GM12878 (cell line): Measurements from ENCODE around the gene CADPS. TPM values are rescaled to one million over a fixed set of nuclear protein-coding genes. Genes with fewer than 3 reads are reported as not detected.

Experiments used
- ATAC-seq: fragments of 200-7000 bp; cut with Tn5 transposase; 3 replicates; pipeline ENCODE4 v1.9.1; 2020; ENCODE audit warnings: mild to moderate bottlenecking, moderate library complexity
- BruUV-seq: library from RNA; stranded (reverse); fragments of 400-500 nt; replicated peaks from 2 replicates; lab custom pipeline; 2021; lab: Mats Ljungman, UMichigan
- CTCF ChIA-PET: fragments of 300-600 bp; sonication (Branson Sonifier 250); formaldehyde crosslinking; extraction: SDS; loops from one replicate; lab custom pipeline; 2021; ENCODE audit warnings: inconsistent platforms; lab: Yijun Ruan, JAX
- POLR2A ChIA-PET: fragments of 350-600 bp; formaldehyde crosslinking; extraction: SDS; loops from one replicate; lab custom pipeline; 2021; ENCODE audit warnings: inconsistent platforms; lab: Charles Lee
- RAD21 ChIA-PET: fragments of 300-600 bp; sonication (Branson Sonifier 250); formaldehyde crosslinking; loops from one replicate; lab custom pipeline; 2023; ENCODE audit warnings: antibody characterized with exemption; ENCODE audit not compliant: unreplicated experiment; lab: Charles Lee
- SMC1A ChIA-PET: fragments of 300-600 bp; sonication (Branson Sonifier 250); formaldehyde crosslinking; loops from one replicate; lab custom pipeline; 2023; ENCODE audit not compliant: unreplicated experiment, uncharacterized antibody; lab: Charles Lee
- DNase-seq: peaks from one replicate; pipeline ENCODE4 v3.0.0-alpha.2; 2011; ENCODE audit warnings: low read depth, low spot score
- FAIRE-seq: peaks from 3 replicates; lab custom pipeline; 2011; peaks lifted over from hg19 to GRCh38; lab: Jason Lieb, UNC
- H2AFZ ChIP-seq: 2 replicates; pipeline ENCODE4 v1.6.0; 2011; ENCODE audit warnings: low read depth, low read length, control low read depth; ENCODE audit not compliant: control insufficient read depth
- H3K27ac ChIP-seq: 2 replicates; pipeline ENCODE4 v1.5.1; 2011; ENCODE audit warnings: control low read depth; ENCODE audit not compliant: control insufficient read depth, insufficient read depth
- H3K27me3 ChIP-seq, 2 experiments: replicated peaks in 1 of 2; 2 replicates each; pipeline versions ENCODE4 v1.6.0 to v1.6.1; 2011; ENCODE audit warnings: low read length in 1 of 2; ENCODE audit not compliant: control insufficient read depth in 2 of 2, insufficient read depth in 2 of 2
- H3K36me3 ChIP-seq, 2 experiments: 2 replicates each; pipeline ENCODE4 v1.5.1; 2011; ENCODE audit warnings: low read length in 1 of 2; ENCODE audit not compliant: control insufficient read depth in 2 of 2, insufficient read depth in 2 of 2
- H3K4me1 ChIP-seq: 2 replicates; pipeline ENCODE4 v1.6.1; 2011; ENCODE audit warnings: mild to moderate bottlenecking, low read length, moderate library complexity, mixed read lengths; ENCODE audit not compliant: control insufficient read depth, insufficient read depth
- H3K4me2 ChIP-seq: 2 replicates; pipeline ENCODE4 v1.6.0; 2011; ENCODE audit warnings: control low read depth; ENCODE audit not compliant: control insufficient read depth, insufficient read depth
- H3K4me3 ChIP-seq: fragments of 200-600 bp; sonication (generic); 2 replicates; pipeline ENCODE4 v1.5.1; 2016
- H3K79me2 ChIP-seq: 2 replicates; pipeline ENCODE4 v1.6.0; 2011; ENCODE audit warnings: low read length; ENCODE audit not compliant: control insufficient read depth, insufficient read depth
- H3K9ac ChIP-seq: 2 replicates; pipeline ENCODE4 v1.8.0; 2011; ENCODE audit warnings: low read length, control low read depth, mixed read lengths; ENCODE audit not compliant: control insufficient read depth, insufficient read depth
- H3K9me3 ChIP-seq: replicated peaks from 3 replicates; pipeline ENCODE4 v1.5.1; 2011; ENCODE audit warnings: mild to moderate bottlenecking, low read length; ENCODE audit not compliant: control insufficient read depth, insufficient read depth
- H4K20me1 ChIP-seq: 2 replicates; pipeline ENCODE4 v1.6.0; 2011; ENCODE audit not compliant: control insufficient read depth, insufficient read depth
- EZH2 ChIP-seq: IDR thresholded peaks from 2 replicates; pipeline ENCODE4 v1.6.1; 2012; ENCODE audit warnings: low read depth, mild to moderate bottlenecking, control low read depth, inconsistent platforms, low read length, borderline replicate concordance; ENCODE audit not compliant: control insufficient read depth
- GATAD2B ChIP-seq: fragments of 450-650 bp; conservative IDR thresholded peaks from 2 replicates; pipeline ENCODE4 v1.6.1; 2017; ENCODE audit warnings: low read depth, mild to moderate bottlenecking, moderate library complexity
- NR2C1 ChIP-seq: fragments of 450-650 bp; IDR thresholded peaks from 2 replicates; pipeline ENCODE4 v1.6.1; 2017; ENCODE audit warnings: antibody characterized with exemption, mild to moderate bottlenecking, moderate library complexity
- WGBS: methylation state at CpG from one replicate; pipeline ENCODE4 v1.1.6; 2016; ENCODE audit warnings: low lambda C conversion rate; ENCODE audit not compliant: insufficient replicate concordance, insufficient coverage; ENCODE audit errors: missing lambda C conversion rate; 5-methylcytosine and 5-hydroxymethylcytosine counted together
- in situ Hi-C: fragments of 300-500 bp; cut with MboI; formaldehyde crosslinking; loops from 9 replicates; pipeline ENCODE4 v1.14.3; 2018; ENCODE audit warnings: mixed read lengths
- intact Hi-C: fragments of 100-400 bp; cut with micrococcal nuclease; formaldehyde crosslinking; loops from one replicate; pipeline ENCODE4 v1.14.2; 2022; ENCODE audit not compliant: unreplicated experiment
- polyA plus RNA-seq, 11 experiments: library from polyadenylated mRNA; depleted of rRNA in 4 of 11; unstranded in 6 of 11; stranded (reverse) in 5 of 11; fragments of >200 nt; fragmentation: Nextera tagmentation in 4 of 11; fragmentation: Illumina TruSeq in 1 of 11; extraction: Ambion mirVana in 4 of 11; extraction: Trizol in 1 of 11; gene quantifications; 1 replicate in 1 of 11; 2 replicates in 10 of 11; pipeline versions ENCODE4 v1.2.1 to v1.2.3, GENCODE V29; 2011 to 2016; ENCODE audit warnings: inconsistent platforms in 2 of 11, missing spikeins in 2 of 11, low read depth in 1 of 11
- total RNA-seq, 4 experiments: library from RNA; depleted of rRNA in 3 of 4; stranded (reverse); fragments of >200 nt in 3 of 4; fragmentation: Illumina TruSeq in 1 of 4; extraction: Trizol in 1 of 4; gene quantifications; 2 replicates each; pipeline versions ENCODE4 v1.2.1 to v1.2.3, GENCODE V29; 2013 to 2021
- TF ChIP-seq, protein P1 (sequence below): fragments of 450-650 bp; formaldehyde crosslinking; IDR thresholded peaks from 2 replicates; pipeline ENCODE4 v1.4.0; 2022; ENCODE audit warnings: mild to moderate bottlenecking, moderate library complexity
- TF ChIP-seq, protein P2 (sequence below), 3 experiments: IDR thresholded peaks in 2 of 3; conservative IDR thresholded peaks in 1 of 3; 2 replicates each; pipeline ENCODE4 v1.5.1; 2011; ENCODE audit warnings: low read depth in 3 of 3, low read length in 3 of 3, mild to moderate bottlenecking in 3 of 3, control low read depth in 2 of 3, moderate library complexity in 2 of 3, inconsistent platforms in 1 of 3, mixed read lengths in 1 of 3; ENCODE audit not compliant: control insufficient read depth in 2 of 3, insufficient read depth in 1 of 3; ENCODE audit errors: extremely low read depth in 1 of 3
- TF ChIP-seq, protein P3 (sequence below): IDR thresholded peaks from 2 replicates; pipeline ENCODE4 v1.6.1; 2011; ENCODE audit warnings: borderline replicate concordance, low read depth, mild to moderate bottlenecking, moderate library complexity, low read length; ENCODE audit not compliant: insufficient read depth, poor library complexity, severe bottlenecking

The CADPS gene
- total and polyA plus RNA-seq, 10 of the 15 experiments (the other 5 are each of a cell fraction or from before 2014, with no cell fraction given), result 0.20 TPM; not detected in 9

DNA sequence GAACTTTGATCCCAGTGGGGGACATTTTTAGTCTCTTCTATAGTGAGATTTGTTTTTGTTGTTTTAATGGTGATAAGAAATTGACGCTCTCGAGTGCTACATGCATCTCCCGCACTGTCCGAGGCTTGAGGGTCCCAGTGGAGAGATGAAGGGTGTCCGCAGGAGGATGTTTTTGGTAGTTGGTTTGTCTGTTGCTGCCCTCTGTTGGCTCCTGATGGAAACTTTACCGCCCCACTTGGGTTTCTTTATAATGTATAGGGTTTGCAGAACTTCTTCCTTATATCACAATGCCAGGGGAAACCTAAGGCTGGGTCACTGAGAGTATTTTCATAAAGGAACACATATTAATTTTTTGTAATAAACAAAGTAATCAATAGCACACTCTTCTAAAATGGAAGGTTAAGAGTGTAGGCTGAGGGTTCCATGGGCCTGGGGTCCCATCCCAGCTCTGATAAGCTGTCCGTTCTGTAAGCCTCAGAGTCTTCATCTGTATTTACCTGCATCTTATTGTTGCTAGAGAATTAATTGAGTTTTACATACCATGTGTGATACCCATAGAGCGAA is 316.6 kb downstream of the CADPS start (continued):
- TF ChIP-seq, protein P1, sequence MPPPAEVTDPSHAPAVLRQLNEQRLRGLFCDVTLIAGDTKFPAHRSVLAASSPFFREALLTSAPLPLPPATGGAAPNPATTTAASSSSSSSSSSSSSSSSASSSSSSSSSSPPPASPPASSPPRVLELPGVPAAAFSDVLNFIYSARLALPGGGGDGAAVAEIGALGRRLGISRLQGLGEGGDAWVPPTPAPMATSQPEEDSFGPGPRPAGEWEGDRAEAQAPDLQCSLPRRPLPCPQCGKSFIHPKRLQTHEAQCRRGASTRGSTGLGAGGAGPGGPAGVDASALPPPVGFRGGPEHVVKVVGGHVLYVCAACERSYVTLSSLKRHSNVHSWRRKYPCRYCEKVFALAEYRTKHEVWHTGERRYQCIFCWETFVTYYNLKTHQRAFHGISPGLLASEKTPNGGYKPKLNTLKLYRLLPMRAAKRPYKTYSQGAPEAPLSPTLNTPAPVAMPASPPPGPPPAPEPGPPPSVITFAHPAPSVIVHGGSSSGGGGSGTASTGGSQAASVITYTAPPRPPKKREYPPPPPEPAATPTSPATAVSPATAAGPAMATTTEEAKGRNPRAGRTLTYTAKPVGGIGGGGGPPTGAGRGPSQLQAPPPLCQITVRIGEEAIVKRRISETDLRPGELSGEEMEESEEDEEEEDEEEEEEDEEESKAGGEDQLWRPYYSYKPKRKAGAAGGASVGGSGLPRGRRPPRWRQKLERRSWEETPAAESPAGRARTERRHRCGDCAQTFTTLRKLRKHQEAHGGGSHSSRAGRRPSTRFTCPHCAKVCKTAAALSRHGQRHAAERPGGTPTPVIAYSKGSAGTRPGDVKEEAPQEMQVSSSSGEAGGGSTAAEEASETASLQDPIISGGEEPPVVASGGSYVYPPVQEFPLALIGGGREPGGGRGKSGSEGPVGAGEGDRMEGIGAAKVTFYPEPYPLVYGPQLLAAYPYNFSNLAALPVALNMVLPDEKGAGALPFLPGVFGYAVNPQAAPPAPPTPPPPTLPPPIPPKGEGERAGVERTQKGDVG, result no peak
- no peak for TF ChIP-seq NR2C1
- TF ChIP-seq GATAD2B, result no peak
- TF ChIP-seq, protein P2, sequence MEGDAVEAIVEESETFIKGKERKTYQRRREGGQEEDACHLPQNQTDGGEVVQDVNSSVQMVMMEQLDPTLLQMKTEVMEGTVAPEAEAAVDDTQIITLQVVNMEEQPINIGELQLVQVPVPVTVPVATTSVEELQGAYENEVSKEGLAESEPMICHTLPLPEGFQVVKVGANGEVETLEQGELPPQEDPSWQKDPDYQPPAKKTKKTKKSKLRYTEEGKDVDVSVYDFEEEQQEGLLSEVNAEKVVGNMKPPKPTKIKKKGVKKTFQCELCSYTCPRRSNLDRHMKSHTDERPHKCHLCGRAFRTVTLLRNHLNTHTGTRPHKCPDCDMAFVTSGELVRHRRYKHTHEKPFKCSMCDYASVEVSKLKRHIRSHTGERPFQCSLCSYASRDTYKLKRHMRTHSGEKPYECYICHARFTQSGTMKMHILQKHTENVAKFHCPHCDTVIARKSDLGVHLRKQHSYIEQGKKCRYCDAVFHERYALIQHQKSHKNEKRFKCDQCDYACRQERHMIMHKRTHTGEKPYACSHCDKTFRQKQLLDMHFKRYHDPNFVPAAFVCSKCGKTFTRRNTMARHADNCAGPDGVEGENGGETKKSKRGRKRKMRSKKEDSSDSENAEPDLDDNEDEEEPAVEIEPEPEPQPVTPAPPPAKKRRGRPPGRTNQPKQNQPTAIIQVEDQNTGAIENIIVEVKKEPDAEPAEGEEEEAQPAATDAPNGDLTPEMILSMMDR (IDR thresholded peaks at IDR 0.05 in 2 of 3, conservative IDR thresholded peaks at IDR 0.05 in 1 of 3; ENCODE audit: control insufficient read depth in 2 of 3, extremely low read depth in 1 of 3, insufficient read depth in 1 of 3, low read depth in 3 of 3, low read length in 3 of 3), result peak; percentile 35 to 46 (median 36); a peak in 5 of 6 replicates

DNA sequence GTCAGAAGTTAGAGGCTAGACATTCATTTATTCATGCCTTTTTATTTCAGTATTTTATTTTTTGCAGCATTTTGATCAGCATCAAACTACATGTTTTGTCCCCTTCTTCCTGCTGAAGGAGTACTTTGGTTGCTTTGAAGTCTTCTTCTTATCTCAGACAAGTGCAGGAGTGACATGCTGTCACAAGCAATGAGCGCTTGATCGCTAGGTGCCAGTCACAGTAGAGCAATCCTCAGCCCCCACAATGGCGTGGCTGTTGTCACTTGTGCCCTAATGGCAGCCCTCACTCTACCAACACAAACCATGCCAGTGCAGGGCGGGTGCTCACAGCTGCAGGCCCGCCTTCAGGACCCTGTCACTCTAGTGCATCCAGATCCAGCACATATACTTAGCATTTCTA is 317.2 kb downstream of the CADPS start:
- ATAC-seq (no peak), FAIRE-seq (no peak), DNase-seq (no peak)
- 29% methylated on average over 5 of the region's 5 CpGs for WGBS
- SMC1A ChIA-PET, result interaction anchor here (1.1 to 1.9 kb wide), 3 partner anchors 224 to 357 kb away, joined by 3 to 7 read pairs (median 4); no protein-coding TSS in a partner anchor
- RAD21 ChIA-PET, result no interaction called here
- no peaks in the 10 kb centered on the region for H3K4me1 ChIP-seq
- no peaks in the 10 kb centered on the region for H3K79me2 ChIP-seq
- intact Hi-C loops (loop anchor here (1.0 kb wide), 1 partner anchor 225 kb away; no protein-coding TSS in a partner anchor), in situ Hi-C loops (loop anchor here (5.0 kb wide), 2 partner anchors 231 to 351 kb away; no protein-coding TSS in a partner anchor)
- CTCF ChIA-PET, result interaction anchor here (0.9 to 5.2 kb wide), 8 partner anchors 11 to 357 kb away, joined by 3 to 40 read pairs (median 4); no protein-coding TSS in a partner anchor
- H3K9me3 ChIP-seq, result no peaks in the 10 kb centered on the region
- BruUV-seq, result no TSS peak
- H4K20me1 ChIP-seq, result no peaks in the 10 kb centered on the region
- no peak overlapping the region for H3K4me3 ChIP-seq
- H2AFZ ChIP-seq, result no peak overlapping the region
- no peak overlapping the region for H3K9ac ChIP-seq
- TF ChIP-seq EZH2, result no peak
- TF ChIP-seq, protein P3, sequence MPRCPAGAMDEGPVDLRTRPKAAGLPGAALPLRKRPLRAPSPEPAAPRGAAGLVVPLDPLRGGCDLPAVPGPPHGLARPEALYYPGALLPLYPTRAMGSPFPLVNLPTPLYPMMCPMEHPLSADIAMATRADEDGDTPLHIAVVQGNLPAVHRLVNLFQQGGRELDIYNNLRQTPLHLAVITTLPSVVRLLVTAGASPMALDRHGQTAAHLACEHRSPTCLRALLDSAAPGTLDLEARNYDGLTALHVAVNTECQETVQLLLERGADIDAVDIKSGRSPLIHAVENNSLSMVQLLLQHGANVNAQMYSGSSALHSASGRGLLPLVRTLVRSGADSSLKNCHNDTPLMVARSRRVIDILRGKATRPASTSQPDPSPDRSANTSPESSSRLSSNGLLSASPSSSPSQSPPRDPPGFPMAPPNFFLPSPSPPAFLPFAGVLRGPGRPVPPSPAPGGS, result peak; percentile 26
- H3K4me2 ChIP-seq, result no peak overlapping the region
- H3K27me3 ChIP-seq, result no peaks in the 10 kb centered on the region
- no peaks in the 10 kb centered on the region for H3K36me3 ChIP-seq
- POLR2A ChIA-PET, result no interaction called here
- no peak overlapping the region for H3K27ac ChIP-seq
